Common myeloid progenitor, CD34-positive (primary cell): ENCODE results near the gene PROX1.

Source experiments
- CTCF ChIA-PET: fragments of 350-600 bp; sonication (Branson Sonifier 250); formaldehyde crosslinking; loops from one replicate; lab custom pipeline; 2021; ENCODE audit warnings: antibody characterized with exemption; lab: Charles Lee
- POLR2A ChIA-PET: fragments of 350-600 bp; sonication (Branson Sonifier 250); formaldehyde crosslinking; loops from one replicate; lab custom pipeline; 2021; ENCODE audit warnings: antibody characterized with exemption; lab: Charles Lee
- DNase-seq, 3 donors: peaks; one replicate each; pipeline versions ENCODE4 v3.0.0 to v3.0.0-alpha.2; 2013
- H3K27ac ChIP-seq, 2 experiments: 1 replicate in 1 of 2; 2 replicates in 1 of 2; pipeline ENCODE4 v1.7.0; 2013; ENCODE audit warnings: inconsistent platforms in 2 of 2, low read length in 2 of 2, mild to moderate bottlenecking in 2 of 2, low read depth in 1 of 2, moderate library complexity in 1 of 2; ENCODE audit not compliant: severe bottlenecking in 2 of 2, insufficient read depth in 1 of 2, poor library complexity in 1 of 2
- H3K27me3 ChIP-seq, 5 experiments: replicated peaks in 2 of 5; 1 replicate in 3 of 5; 2 replicates in 2 of 5; pipeline versions ENCODE4 v1.6.1 to v1.7.0; 2013; ENCODE audit warnings: low read length in 4 of 5, mild to moderate bottlenecking in 2 of 5, moderate library complexity in 2 of 5, inconsistent platforms in 1 of 5; ENCODE audit not compliant: insufficient read depth in 5 of 5, control insufficient read depth in 4 of 5
- H3K36me3 ChIP-seq, 4 experiments: 1 replicate in 2 of 4; 2 replicates in 2 of 4; pipeline versions ENCODE4 v1.6.1 to v1.7.0; 2013; ENCODE audit warnings: low read length in 3 of 4, control low read depth in 1 of 4, mild to moderate bottlenecking in 1 of 4; ENCODE audit not compliant: control insufficient read depth in 4 of 4, insufficient read depth in 4 of 4
- H3K4me1 ChIP-seq, 4 experiments: 1 replicate in 3 of 4; 2 replicates in 1 of 4; pipeline versions ENCODE4 v1.6.1 to v1.7.1; 2013; ENCODE audit warnings: low read length in 3 of 4, mild to moderate bottlenecking in 3 of 4, control low read depth in 1 of 4, inconsistent platforms in 1 of 4, moderate library complexity in 1 of 4; ENCODE audit not compliant: control insufficient read depth in 4 of 4, insufficient read depth in 4 of 4; ENCODE audit errors: control extremely low read depth in 1 of 4
- H3K4me3 ChIP-seq, 7 experiments: 1 replicate in 4 of 7; 2 replicates in 3 of 7; pipeline versions ENCODE4 v1.5.1 to v1.7.0; 2013; ENCODE audit warnings: mild to moderate bottlenecking in 7 of 7, low read length in 6 of 7, moderate library complexity in 6 of 7, inconsistent platforms in 2 of 7, low read depth in 2 of 7, control low read depth in 1 of 7; ENCODE audit not compliant: insufficient read depth in 4 of 7, control insufficient read depth in 1 of 7; ENCODE audit errors: extremely low read depth in 1 of 7
- H3K9me3 ChIP-seq, 5 experiments: 1 replicate in 4 of 5; 2 replicates in 1 of 5; pipeline versions ENCODE4 v1.6.1 to v1.7.1; 2013; ENCODE audit warnings: low read length in 4 of 5, mild to moderate bottlenecking in 2 of 5, inconsistent platforms in 1 of 5, low read depth in 1 of 5, moderate library complexity in 1 of 5; ENCODE audit not compliant: control insufficient read depth in 4 of 5, insufficient read depth in 2 of 5; ENCODE audit errors: control extremely low read depth in 1 of 5
- WGBS: methylation state at CpG from one replicate; pipeline ENCODE4 v1.1.5; 2013; ENCODE audit not compliant: insufficient coverage; 5-methylcytosine and 5-hydroxymethylcytosine counted together

PROX1 gene

DNA sequence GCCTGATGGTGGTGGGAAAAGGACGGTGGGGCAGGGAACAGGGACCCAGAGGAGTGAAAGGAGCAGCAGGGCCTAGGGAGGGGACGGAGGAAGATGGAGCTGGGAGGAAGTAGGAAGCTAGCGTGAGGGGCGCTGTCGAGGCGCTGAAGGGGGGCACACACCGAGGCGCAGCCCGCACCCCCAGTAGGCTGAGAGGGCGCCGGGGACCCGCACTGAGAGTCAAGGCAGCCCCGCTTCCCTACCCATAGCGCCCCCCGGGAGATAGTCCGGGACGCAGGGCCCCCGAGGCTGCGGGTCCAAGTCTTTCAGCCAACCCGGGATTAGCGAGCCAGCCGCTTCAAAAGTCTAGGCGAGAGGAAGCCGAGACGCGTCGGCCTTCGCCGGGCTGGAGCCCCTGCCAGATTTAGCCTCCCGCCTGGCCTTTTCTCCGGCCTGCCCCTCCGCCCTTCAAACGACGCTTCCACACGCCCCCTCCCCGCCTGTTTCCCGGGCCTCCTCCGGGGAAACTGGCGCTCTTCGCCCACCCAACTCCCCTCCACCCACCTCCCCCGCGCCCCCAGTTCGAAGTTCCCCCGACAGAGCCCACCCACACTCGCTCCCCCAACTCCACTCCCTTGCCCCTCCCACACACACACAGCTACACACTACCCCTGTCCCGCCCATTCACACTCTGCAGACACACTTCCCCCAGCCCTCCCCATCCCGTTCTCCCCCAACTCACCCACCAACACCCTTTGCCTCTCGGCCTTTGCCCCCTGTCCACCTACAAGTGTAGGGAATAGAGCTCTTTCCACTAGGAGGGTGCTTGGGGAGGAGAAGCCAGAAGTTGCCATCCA is 7.8 kb upstream of the PROX1 start:
- POLR2A ChIA-PET = no interaction called here
- peaks cover 0 to 14% (median 5%) of the 10 kb centered on the region in 4 experiments for H3K4me1 ChIP-seq
- CTCF ChIA-PET = no interaction called here
- DNase-seq = no peak
- H3K36me3 ChIP-seq = no peaks in the 10 kb centered on the region
- H3K27me3 ChIP-seq = peaks cover 13 to 92% (median 51%) of the 10 kb centered on the region in 5 experiments
- peaks cover 0 to 2% (median 0%) of the 10 kb centered on the region in 5 experiments for H3K9me3 ChIP-seq
- no peak overlapping the region for H3K27ac ChIP-seq
- no peak overlapping the region for H3K4me3 ChIP-seq
- 4% methylated on average over 28 of the region's 48 CpGs for WGBS

GRCh38 chr1:213980906-213981305 is 6.9 kb upstream of the PROX1 start:
- H3K27ac ChIP-seq = no peak overlapping the region
- H3K4me3 ChIP-seq = no peak overlapping the region
- CTCF ChIA-PET = interaction anchor here (1.0 kb wide), 1 partner anchor 142 kb away, joined by 4 read pairs; no protein-coding TSS in a partner anchor
- POLR2A ChIA-PET = no interaction called here
- H3K36me3 ChIP-seq = no peaks in the 10 kb centered on the region
- peaks cover 0 to 2% (median 0%) of the 10 kb centered on the region in 5 experiments for H3K9me3 ChIP-seq
- 12% methylated on average over 3 of the region's 4 CpGs for WGBS
- DNase-seq = no peak
- H3K27me3 ChIP-seq = peaks cover 19 to 95% (median 60%) of the 10 kb centered on the region in 5 experiments
- peaks cover 0 to 17% (median 7%) of the 10 kb centered on the region in 4 experiments for H3K4me1 ChIP-seq

GRCh38 chr1:213982289-213982671 is 5.5 kb upstream of the PROX1 start:
- H3K36me3 ChIP-seq = no peaks in the 10 kb centered on the region
- H3K4me1 ChIP-seq = peaks cover 0 to 17% (median 7%) of the 10 kb centered on the region in 4 experiments
- peak overlapping the region in 1 of 7 experiments; percentile 43 for H3K4me3 ChIP-seq
- H3K27ac ChIP-seq = no peak overlapping the region
- ChIA-PET CTCF (no interaction called here), POLR2A (no interaction called here)
- H3K27me3 ChIP-seq = peaks cover 27 to 100% (median 69%) of the 10 kb centered on the region in 5 experiments
- 8% methylated on average over 4 of the region's 8 CpGs for WGBS
- DNase-seq = no peak
- H3K9me3 ChIP-seq = peaks cover 0 to 2% (median 0%) of the 10 kb centered on the region in 5 experiments

- peak in 2 of 3 donors; percentile 27 to 40 for DNase-seq
- WGBS = 1% methylated on average over 72 of the region's 79 CpGs
- Histone ChIP-seq H3K27me3 (peaks cover 27 to 99% (median 64%) of the 10 kb centered on the region in 5 experiments), H3K36me3 (no peaks in the 10 kb centered on the region), H3K4me3 (peak overlapping the region in 4 of 7 experiments; percentile 5 to 43 (median 38)), H3K9me3 (peaks cover 0 to 2% (median 0%) of the 10 kb centered on the region in 5 experiments), H3K27ac (no peak overlapping the region), H3K4me1 (peaks cover 0 to 17% (median 8%) of the 10 kb centered on the region in 4 experiments)
- CTCF ChIA-PET = no interaction called here
- POLR2A ChIA-PET = no interaction called here
Measured at GRCh38 chr1:213982672-213983492, 4.9 kb upstream of the PROX1 start.

DNA sequence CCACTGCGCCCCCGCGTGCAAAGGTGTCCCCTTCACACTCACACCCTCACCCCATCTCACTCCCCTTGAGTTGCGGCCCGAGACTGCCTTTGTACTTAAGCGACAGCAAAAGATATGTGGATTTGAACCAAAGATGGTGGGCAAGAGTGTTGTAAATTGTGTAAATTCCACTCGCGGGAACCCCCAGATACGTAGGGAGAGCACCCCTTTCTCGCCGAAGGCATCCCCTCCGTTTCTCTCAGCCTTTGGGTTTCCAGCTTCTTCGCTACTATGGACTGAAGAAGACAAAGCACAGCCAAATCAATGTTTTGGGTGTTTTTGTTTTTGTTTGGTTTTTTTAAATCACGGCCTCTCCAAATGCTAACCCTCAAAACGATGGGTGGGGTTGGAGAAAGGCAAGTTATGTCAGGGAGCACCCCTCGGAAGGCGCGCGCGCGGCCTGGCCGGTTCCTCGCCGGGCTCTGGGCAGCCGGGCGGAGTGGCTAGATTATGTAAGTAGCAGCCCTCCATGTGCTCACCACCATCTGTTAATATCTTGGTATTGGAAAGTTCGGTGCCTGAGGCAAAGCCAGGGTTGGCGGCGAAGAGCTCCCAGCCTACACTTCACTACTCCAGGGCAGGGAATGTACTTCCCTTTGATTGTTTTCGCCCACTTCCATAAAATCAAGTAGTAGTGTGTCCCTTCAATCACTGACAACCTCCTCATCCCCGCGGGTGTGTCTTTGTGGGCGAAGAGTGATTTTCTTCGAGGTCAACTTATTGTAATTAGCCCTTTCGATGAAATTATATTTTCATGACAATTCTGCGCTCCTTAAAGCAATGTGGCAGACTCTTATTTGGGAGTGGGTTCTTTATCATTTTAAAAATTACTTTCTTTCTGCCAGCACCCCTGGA is 4.0 kb upstream of the PROX1 start:
- Histone ChIP-seq H3K36me3 (no peaks in the 10 kb centered on the region), H3K4me1 (peaks cover 0 to 25% (median 12%) of the 10 kb centered on the region in 4 experiments), H3K4me3 (no peak overlapping the region), H3K27me3 (peaks cover 25 to 99% (median 59%) of the 10 kb centered on the region in 5 experiments), H3K9me3 (peaks cover 0 to 2% (median 0%) of the 10 kb centered on the region in 5 experiments), H3K27ac (no peak overlapping the region)
- DNase-seq = no peak
- ChIA-PET POLR2A (no interaction called here), CTCF (no interaction called here)
- WGBS = 19% methylated on average over 14 of the region's 36 CpGs

- peaks cover 21 to 99% (median 59%) of the 10 kb centered on the region in 5 experiments for H3K27me3 ChIP-seq
- POLR2A ChIA-PET = no interaction called here
- CTCF ChIA-PET = no interaction called here
Measured at GRCh38 chr1:213984387-213985208, 3.2 kb upstream of the PROX1 start.

More at GRCh38 chr1:213984387-213985208, 3.2 kb upstream of the PROX1 start:
- no peak overlapping the region for H3K27ac ChIP-seq
- 5% methylated on average over 4 of the region's 15 CpGs for WGBS
- peak in 2 of 3 donors; percentile 23 to 30 for DNase-seq
- H3K4me1 ChIP-seq = peaks cover 0 to 32% (median 15%) of the 10 kb centered on the region in 4 experiments
- no peak overlapping the region for H3K4me3 ChIP-seq
- peaks cover 0 to 6% (median 0%) of the 10 kb centered on the region in 5 experiments for H3K9me3 ChIP-seq
- no peaks in the 10 kb centered on the region for H3K36me3 ChIP-seq
